Stomach (tissue), 4 donors: ENCODE data around the gene RWDD2A.

ENCODE experiments used
- EP300 ChIP-seq: sonication (generic); formaldehyde crosslinking; IDR thresholded peaks from one replicate; pipeline ENCODE4 v1.6.1; 2017; ENCODE audit warnings: antibody characterized with exemption
- POLR2A ChIP-seq, 4 donors: fragments of 450-650 bp; IDR thresholded peaks; one replicate each; pipeline ENCODE4 v1.6.1; 2016; ENCODE audit warnings: antibody characterized with exemption in 4 of 4, control low read depth in 2 of 4, mild to moderate bottlenecking in 1 of 4, moderate library complexity in 1 of 4
- POLR2AphosphoS5 ChIP-seq, 3 donors: sonication (generic); formaldehyde crosslinking; IDR thresholded peaks; one replicate each; pipeline ENCODE4 v1.6.1; 2016; ENCODE audit warnings: antibody characterized with exemption in 3 of 3
- TF ChIP-seq, protein P1 (sequence below), 7 experiments: fragments of 450-650 bp in 4 of 7; fragments of 200-600 bp in 3 of 7; sonication (generic) in 3 of 7; IDR thresholded peaks; one replicate each; pipeline ENCODE4 v1.5.1; 2016 to 2019; ENCODE audit warnings: antibody characterized with exemption in 7 of 7, control low read depth in 2 of 7, mild to moderate bottlenecking in 1 of 7

DNA sequence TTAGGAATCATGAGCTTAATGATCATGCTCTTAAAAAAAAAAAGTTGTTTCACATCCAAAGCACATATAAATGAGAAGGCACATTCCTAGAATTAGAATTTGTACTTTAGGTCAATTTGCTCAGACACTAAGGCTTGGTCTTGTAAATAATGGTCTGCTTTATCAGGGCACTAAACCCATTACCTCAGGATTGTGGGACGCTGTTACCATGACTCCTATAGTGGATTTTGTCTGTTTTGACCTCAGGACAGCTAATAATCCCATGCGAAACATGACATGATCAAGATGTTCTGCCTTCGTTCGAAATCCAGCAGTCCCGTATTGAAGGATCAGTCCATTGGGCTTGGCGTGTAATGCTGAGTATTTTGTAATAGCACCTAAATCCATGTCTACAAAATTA, 2.5 kb upstream of the RWDD2A start:
- TF ChIP-seq, protein P1, sequence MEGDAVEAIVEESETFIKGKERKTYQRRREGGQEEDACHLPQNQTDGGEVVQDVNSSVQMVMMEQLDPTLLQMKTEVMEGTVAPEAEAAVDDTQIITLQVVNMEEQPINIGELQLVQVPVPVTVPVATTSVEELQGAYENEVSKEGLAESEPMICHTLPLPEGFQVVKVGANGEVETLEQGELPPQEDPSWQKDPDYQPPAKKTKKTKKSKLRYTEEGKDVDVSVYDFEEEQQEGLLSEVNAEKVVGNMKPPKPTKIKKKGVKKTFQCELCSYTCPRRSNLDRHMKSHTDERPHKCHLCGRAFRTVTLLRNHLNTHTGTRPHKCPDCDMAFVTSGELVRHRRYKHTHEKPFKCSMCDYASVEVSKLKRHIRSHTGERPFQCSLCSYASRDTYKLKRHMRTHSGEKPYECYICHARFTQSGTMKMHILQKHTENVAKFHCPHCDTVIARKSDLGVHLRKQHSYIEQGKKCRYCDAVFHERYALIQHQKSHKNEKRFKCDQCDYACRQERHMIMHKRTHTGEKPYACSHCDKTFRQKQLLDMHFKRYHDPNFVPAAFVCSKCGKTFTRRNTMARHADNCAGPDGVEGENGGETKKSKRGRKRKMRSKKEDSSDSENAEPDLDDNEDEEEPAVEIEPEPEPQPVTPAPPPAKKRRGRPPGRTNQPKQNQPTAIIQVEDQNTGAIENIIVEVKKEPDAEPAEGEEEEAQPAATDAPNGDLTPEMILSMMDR (IDR thresholded peaks at IDR 0.05), result no peak
- TF ChIP-seq EP300 (no peak), POLR2AphosphoS5 (IDR thresholded peaks at IDR 0.05) (peak in 1 of 3 donors; percentile 7), POLR2A (IDR thresholded peaks at IDR 0.05) (no peak)
